T1000 (cell line): ENCODE data around the gene ZNF746.

ENCODE experiments used
- DNase-seq: peaks from one replicate; lab custom pipeline; 2025; ENCODE audit warnings: mixed read lengths; lab: John Stamatoyannopoulos, UW

ZNF746 gene

GRCh38 chr7:149490083-149490760 lies 7.4 kb downstream of the ZNF746 start:
- DNase-seq = no peak

DNA sequence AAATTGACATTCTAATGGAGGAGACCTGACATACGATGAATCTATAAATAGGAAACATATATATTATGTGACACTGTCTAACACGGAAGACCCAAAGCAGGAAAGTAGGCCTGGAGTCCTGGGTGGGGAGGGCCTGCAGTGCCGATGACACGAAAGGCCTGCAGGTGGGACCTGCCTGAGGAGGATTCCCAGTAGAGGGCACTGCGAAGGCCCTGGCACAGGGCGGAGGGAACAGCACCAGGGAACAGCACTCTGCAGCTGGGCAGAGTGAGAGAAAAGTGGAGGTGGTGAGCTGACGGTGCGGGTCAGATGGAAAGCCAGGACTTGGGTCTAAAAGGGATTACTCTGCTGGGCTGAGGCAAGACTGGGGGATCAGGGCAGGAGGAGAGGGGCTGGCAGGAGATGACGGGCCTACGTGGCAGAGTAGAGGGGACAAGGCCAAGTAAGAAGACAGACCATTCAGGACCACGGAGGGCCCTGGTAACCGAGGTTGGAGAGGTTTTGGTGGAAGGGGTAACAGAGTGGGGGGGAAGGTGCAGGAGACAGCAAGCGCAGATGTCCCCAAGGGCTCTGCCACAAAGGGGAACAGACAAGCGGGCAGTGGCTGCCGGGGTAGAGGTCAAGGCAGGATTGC lies 8.1 kb downstream of the ZNF746 start:
- DNase-seq = no peak

DNA sequence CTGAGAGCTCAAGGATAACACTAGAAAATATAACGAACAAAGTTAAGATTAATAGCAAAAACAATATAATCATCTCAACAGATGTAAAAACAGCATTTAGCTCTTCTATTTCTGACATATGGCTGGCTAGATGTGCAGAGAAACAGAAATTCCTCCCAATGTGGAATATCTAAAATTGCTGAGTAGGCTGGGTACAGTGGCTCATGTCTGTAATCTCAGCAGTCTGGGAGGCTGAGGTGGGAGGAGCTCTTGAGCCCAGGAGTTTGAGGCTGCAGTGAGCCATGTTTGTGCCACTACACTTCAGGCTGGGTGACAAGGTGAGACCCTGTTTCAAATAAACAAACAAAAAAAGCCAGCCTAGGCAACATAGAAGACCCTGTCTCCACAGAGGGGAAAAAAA lies 18.0 kb downstream of the ZNF746 start:
- DNase-seq = no peak

DNA sequence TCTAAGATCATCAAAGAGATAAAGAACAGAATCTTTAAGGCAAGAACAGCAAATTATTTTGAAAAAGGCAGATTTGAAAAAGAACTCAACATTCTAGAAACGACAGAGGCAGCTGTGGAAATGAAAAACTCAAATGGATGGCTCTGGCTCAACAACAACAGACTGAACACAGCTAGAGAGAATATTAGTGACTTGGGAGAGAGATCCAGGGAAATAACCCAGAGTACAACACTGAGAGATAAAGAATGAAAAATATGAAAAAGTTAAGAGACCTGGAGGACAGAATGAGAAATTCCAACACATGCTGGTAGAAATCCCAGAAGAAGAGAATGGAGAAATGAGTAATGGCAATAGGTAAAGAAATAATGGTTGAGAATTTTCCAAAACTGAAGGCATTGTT lies 18.9 kb downstream of the ZNF746 start:
- no peak for DNase-seq

GRCh38 chr7:149477494-149478443 lies 19.8 kb downstream of the ZNF746 start:
- DNase-seq = no peak

DNA sequence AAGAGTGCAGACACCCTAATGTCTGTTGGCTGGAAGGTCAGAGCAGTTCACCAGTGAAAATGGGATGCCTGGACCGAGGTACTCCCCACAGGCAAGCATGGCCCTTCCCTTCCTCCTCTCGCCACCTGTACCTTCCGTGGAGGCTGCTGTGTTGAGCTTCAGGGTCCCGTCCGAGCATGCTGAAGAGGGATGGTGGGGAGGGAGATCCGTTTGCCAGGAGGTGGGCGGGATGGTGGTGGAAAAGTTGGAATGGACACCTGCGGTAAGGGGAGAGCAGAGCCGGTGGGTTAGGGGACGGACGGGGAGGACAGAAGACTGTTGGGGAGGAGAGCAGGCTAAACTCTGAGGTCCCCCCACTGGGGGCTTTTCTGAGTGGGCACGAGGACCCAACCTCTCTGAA lies 20.8 kb downstream of the ZNF746 start:
- DNase-seq = no peak

DNA sequence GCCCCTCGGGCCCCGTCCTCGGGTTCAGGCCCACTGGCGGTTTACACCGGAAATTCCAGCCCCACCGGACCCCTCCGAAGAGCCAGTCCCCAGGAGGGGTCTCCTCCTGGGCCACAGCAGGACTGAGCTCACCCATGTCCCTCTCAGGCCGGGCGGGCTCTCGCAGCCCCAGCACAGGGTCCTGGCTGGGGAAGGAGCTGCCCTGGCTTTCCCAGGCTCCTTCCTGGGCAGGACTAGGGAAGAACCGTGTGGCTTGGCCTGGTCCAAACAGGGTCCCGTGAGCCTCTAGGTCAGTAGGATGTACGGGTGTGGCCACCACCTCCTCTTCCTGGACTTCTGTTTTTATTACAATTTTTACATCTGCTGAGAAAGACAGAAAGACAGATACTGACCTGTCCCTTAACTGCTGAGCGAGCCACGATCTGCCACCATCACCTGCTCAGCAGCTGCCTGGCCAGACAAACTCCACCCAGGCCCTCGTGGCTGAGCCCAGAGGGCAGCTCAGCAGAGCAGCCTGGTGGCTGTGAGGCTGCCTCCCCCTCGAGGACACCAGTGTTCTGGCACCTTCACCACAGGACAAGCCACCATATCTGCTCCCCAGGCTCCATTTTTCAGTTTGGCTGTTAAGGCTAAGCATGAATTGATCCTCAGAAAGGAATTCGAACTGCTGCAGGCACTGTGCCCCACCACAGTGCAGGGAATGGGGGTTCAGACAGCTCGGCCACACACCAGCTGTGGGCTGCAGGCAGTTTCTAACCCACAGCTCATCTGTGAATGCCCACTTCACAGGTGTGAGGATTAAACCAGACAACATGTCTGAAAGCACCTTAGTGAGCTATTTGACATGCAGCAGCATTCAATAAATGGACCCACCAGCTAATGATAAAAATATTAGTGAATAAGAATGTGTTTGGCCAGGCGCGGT lies 22.2 kb downstream of the ZNF746 start:
- DNase-seq = no peak

DNA sequence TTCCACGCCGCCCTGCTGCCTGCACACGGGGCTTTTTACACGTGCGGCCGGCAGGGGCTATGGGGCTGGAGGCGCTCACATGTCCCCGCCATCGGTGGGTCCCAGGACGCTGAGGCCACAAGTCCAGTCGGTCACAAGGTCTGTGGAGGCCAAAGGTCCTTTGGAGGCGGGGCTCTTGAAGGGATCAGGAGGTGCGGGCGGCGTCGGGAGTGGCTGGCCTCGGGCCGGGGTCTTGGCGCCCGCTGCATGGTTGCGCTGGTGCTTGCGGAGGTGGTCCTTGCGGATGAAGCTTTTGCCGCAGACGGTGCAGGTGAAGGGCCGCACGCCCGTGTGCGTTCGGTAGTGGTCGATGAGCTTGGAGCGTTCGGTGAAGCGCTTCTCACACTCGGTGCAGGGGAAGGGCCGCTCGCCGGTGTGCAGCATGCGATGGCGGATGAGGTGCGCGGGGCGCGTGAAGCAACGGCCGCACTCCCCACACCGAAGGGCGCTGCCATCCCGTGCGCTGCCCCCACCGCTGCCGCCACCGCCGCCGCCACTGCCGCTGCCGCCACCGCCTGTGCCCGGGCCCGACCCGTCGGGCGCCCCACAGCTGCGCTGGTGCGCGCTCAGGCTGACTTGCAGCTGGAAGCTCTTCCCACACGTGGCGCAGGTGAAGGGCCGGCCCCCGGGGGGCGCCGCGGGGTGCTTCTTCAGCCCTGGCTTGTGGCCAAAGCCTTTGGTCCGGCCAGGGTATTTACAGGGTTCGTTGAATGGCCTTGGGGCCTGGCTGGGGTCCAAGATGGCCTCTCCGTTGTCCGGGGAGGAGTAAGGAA lies 23.1 kb downstream of the ZNF746 start:
- DNase-seq = no peak

GRCh38 chr7:149473251-149473650 lies 24.4 kb downstream of the ZNF746 start:
- DNase-seq = no peak

DNA sequence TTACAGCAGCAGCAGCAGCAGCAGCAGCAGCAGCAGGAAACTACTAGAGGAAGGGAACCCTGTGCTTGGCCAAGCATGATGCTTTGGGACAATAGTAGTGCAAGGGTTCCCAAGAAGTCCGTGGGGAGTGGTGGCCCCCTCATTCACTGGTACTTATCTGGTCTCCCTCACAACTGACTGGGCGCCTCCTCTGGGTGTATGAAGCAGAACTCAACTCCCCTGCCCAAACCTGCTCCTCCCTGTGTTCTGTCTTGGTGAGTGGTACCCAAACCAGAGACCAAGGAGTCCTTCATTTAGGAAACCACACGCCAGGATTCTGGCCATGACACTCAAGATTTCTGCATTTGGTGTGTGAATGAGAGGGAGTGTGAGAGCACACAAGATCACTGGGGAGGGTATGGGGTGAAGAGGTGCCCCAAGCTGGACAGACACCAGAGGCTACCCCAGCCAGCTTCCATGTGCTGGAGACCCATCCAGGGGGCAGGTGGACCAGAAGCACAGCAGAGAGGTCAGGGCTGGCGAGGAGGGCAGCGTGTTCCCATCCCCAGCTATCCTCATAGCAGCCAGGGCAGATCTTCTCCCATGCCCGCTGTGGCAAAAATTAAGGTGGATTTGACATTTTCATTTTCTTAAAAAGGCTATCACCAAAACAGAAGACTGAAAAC lies 26.2 kb downstream of the ZNF746 start:
- no peak for DNase-seq

DNA sequence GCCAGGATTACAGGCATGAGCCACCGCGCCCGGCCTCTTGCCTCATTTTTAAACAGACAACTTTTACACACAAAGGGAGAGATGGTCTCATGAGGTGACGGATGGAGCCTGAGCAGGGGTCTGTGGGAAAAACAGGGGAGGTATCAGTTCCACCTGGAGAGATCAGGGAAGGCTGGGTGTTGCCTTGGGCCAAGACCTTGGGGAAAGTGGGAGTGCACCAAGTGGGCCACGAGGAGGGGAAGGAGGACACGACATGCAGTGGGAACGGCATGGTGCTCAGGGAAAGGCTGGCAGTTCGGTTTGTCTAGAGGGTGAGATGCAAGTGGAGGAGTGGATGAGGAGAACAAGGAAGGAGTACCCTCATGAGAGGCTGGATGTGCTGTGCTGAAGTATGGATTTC lies 27.8 kb downstream of the ZNF746 start:
- DNase-seq = no peak

DNA sequence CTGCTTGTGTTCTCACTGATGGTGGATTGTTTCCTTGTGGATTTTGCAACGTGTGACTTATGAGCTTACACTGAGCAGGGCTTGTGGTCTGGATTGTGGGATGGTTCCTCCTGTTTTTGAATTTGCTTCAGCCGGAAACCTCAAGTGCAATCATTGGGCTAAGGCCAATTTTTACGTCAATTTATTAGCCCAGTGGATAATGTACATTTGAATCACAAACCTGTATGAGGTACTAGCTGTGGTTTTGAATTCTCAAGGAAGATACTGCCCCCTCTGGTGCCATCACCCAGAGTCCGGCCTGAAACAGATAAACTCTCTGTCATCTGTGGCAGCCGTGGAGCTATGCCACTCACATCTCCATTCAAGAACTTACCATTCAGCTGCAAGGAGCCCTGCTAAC lies 29.4 kb downstream of the ZNF746 start:
- no peak for DNase-seq

DNA sequence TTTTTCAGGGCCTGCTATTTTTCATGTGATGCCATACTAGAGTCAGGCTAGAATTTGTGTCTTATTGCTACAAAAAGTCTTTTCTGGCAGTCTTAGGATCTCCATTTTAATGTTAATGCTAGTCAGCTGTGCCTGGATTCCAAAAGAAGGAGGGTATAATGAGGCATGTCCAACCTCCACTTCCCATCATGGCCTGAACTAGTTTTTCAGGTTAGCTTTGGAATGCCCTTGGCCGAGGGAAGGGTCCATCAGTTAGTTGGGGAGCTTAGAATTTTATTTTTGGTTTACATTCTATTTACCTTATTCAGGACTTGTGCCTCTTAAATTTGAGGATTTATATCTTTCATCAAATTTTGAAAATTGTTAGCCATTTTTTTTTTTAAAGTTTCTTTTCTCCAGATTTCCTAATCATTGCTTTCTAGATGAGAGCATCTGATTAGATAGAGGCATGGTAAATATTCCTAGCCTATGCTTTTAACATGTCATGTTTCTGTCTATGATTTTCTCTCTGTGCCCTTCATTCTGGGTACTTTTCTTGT lies 30.2 kb downstream of the ZNF746 start:
- no peak for DNase-seq

DNA sequence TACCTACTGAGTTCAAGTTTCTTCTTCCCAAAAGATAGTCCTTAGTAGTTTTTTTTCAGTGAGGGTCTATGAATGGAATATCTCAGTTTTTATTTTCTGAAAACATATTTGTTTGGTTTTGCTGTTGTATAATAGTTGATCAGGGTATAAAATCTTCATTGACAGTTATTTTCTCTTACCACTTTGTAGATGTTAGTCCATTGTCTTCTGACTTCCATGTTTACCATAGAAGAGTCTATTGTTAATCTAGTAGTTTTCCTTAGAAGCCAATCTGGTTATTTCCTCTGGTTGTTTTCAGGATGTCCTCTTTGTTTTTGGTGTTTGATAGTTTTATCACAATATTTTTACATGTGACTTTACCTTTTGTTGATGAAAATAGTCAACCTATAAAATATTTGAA lies 31.2 kb downstream of the ZNF746 start:
- DNase-seq = no peak

- DNase-seq = no peak
Observed at GRCh38 chr7:149463500-149464161, 34.0 kb downstream of the ZNF746 start.

DNA sequence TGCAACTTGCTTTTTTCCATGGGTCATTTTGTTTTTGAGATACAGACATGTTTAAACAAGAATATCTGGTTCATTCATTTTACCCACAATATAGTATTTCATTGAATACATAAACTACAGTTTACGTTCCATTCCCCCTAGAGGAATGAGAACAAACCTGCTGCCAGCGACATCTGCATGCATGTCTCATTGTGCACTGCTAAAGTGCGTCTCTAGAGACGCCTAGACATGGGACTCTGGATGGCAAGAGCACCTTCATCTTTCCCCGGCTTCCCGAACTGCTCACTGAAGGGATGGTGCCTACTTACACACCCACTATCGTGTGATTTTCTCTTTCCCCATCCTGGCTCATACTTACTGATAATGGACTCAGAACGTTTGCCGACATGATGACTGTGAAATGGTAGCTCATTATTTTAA lies 35.5 kb downstream of the ZNF746 start:
- no peak for DNase-seq

GRCh38 chr7:149460493-149461277 lies 36.9 kb downstream of the ZNF746 start, which contains the start of gene ZNF777:
TSS of gene ZNF777 (minus strand) at chr7:149461062. CDS start at chr7:149456022, 5,040 bp downstream.
- peak; percentile 62 for DNase-seq
